ENCODE data around the gene CRIP3.

Gene CRIP3

DNA sequence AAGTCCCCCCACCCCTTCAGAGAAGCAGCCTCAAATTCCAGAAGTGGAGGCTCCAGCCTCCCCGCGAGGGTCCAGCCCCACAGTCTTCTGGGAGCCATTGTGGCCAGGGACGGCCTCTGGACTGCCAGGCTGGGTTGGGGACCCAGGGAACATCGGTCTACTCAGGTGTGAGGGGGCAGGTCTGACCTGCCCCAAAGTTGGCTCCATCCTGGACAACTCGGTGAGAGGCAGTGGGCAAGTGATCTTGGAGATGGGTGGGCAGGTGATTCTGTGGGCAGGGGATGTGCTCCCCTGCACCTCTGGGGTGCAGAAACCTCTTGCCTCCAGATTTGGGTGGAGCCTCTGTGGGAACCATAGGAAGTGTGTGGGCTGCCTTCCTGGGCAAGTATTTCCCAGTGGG lies 22.8 kb downstream of the CRIP3 start:
- H3K79me2 ChIP-seq (ENCODE audit: insufficient read depth, low read length) = no peaks in the 10 kb centered on the region
- H2AFZ ChIP-seq (ENCODE audit: low read depth, low read length, severe bottlenecking) = no peak overlapping the region
- no peaks in the 10 kb centered on the region for H3F3A ChIP-seq (ENCODE audit: insufficient read depth)
- H3K9me2 ChIP-seq (replicated peaks; ENCODE audit: insufficient read depth, low read length) = no peaks in the 10 kb centered on the region
- no peak overlapping the region for H3K27ac ChIP-seq (ENCODE audit: low read depth, low read length)
- no peaks in the 10 kb centered on the region for H4K20me1 ChIP-seq (ENCODE audit: low read depth, low read length)
- H3K9ac ChIP-seq (ENCODE audit: low read length) = no peak overlapping the region
- no peaks in the 10 kb centered on the region for H3K9me3 ChIP-seq (ENCODE audit: insufficient read depth, low read length)
- TF ChIP-seq, protein P1, sequence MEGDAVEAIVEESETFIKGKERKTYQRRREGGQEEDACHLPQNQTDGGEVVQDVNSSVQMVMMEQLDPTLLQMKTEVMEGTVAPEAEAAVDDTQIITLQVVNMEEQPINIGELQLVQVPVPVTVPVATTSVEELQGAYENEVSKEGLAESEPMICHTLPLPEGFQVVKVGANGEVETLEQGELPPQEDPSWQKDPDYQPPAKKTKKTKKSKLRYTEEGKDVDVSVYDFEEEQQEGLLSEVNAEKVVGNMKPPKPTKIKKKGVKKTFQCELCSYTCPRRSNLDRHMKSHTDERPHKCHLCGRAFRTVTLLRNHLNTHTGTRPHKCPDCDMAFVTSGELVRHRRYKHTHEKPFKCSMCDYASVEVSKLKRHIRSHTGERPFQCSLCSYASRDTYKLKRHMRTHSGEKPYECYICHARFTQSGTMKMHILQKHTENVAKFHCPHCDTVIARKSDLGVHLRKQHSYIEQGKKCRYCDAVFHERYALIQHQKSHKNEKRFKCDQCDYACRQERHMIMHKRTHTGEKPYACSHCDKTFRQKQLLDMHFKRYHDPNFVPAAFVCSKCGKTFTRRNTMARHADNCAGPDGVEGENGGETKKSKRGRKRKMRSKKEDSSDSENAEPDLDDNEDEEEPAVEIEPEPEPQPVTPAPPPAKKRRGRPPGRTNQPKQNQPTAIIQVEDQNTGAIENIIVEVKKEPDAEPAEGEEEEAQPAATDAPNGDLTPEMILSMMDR (IDR thresholded peaks at IDR 0.05; ENCODE audit: insufficient read depth, low read length, poor library complexity, severe bottlenecking) = no peak
- TF ChIP-seq EZH2phosphoT487 (conservative IDR thresholded peaks at IDR 0.05; ENCODE audit: low read length) = no peak
- H3K36me3 ChIP-seq (ENCODE audit: low read length) = no peaks in the 10 kb centered on the region
- no peak overlapping the region for H3K4me2 ChIP-seq (ENCODE audit: low read depth, low read length, poor library complexity, severe bottlenecking)
- H3K27me3 ChIP-seq (ENCODE audit: low read length) = no peaks in the 10 kb centered on the region
- H3K4me3 ChIP-seq (ENCODE audit: insufficient read depth, low read length, poor library complexity, severe bottlenecking) = no peak overlapping the region

- H3K27ac ChIP-seq (ENCODE audit: low read depth, low read length) = no peak overlapping the region
- H3K79me2 ChIP-seq (ENCODE audit: insufficient read depth, low read length) = no peaks in the 10 kb centered on the region
- no peaks in the 10 kb centered on the region for H3K9me3 ChIP-seq (ENCODE audit: insufficient read depth, low read length)
- H2AFZ ChIP-seq (ENCODE audit: low read depth, low read length, severe bottlenecking) = no peak overlapping the region
- no peaks in the 10 kb centered on the region for H4K20me1 ChIP-seq (ENCODE audit: low read depth, low read length)
- no peaks in the 10 kb centered on the region for H3K9me2 ChIP-seq (replicated peaks; ENCODE audit: insufficient read depth, low read length)
- no peak overlapping the region for H3K9ac ChIP-seq (ENCODE audit: low read length)
- H3K4me2 ChIP-seq (ENCODE audit: low read depth, low read length, poor library complexity, severe bottlenecking) = no peak overlapping the region
- TF ChIP-seq, protein P1 (IDR thresholded peaks at IDR 0.05; ENCODE audit: insufficient read depth, low read length, poor library complexity, severe bottlenecking) = no peak
- no peak for TF ChIP-seq EZH2phosphoT487 (conservative IDR thresholded peaks at IDR 0.05; ENCODE audit: low read length)
- H3K36me3 ChIP-seq (ENCODE audit: low read length) = no peaks in the 10 kb centered on the region
- no peak overlapping the region for H3K4me3 ChIP-seq (ENCODE audit: insufficient read depth, low read length, poor library complexity, severe bottlenecking)
- no peaks in the 10 kb centered on the region for H3F3A ChIP-seq (ENCODE audit: insufficient read depth)
- no peaks in the 10 kb centered on the region for H3K27me3 ChIP-seq (ENCODE audit: low read length)
These were observed 23.4 kb downstream of the CRIP3 start for GRCh38 chr6:43284991-43285781.

GRCh38 chr6:43283905-43284304 lies 24.7 kb downstream of the CRIP3 start:
- TF ChIP-seq, protein P1 (IDR thresholded peaks at IDR 0.05; ENCODE audit: insufficient read depth, low read length, poor library complexity, severe bottlenecking) = no peak
- no peak for TF ChIP-seq EZH2phosphoT487 (conservative IDR thresholded peaks at IDR 0.05; ENCODE audit: low read length)
- no peak overlapping the region for H3K4me2 ChIP-seq (ENCODE audit: low read depth, low read length, poor library complexity, severe bottlenecking)
- no peak overlapping the region for H3K4me3 ChIP-seq (ENCODE audit: insufficient read depth, low read length, poor library complexity, severe bottlenecking)
- no peaks in the 10 kb centered on the region for H3K9me2 ChIP-seq (replicated peaks; ENCODE audit: insufficient read depth, low read length)
- H2AFZ ChIP-seq (ENCODE audit: low read depth, low read length, severe bottlenecking) = no peak overlapping the region
- H3K36me3 ChIP-seq (ENCODE audit: low read length) = no peaks in the 10 kb centered on the region
- no peaks in the 10 kb centered on the region for H3K27me3 ChIP-seq (ENCODE audit: low read length)
- no peak overlapping the region for H3K27ac ChIP-seq (ENCODE audit: low read depth, low read length)
- H3K9me3 ChIP-seq (ENCODE audit: insufficient read depth, low read length) = no peaks in the 10 kb centered on the region
- H3K79me2 ChIP-seq (ENCODE audit: insufficient read depth, low read length) = no peaks in the 10 kb centered on the region
- no peak overlapping the region for H3K9ac ChIP-seq (ENCODE audit: low read length)
- H3F3A ChIP-seq (ENCODE audit: insufficient read depth) = no peaks in the 10 kb centered on the region
- no peaks in the 10 kb centered on the region for H4K20me1 ChIP-seq (ENCODE audit: low read depth, low read length)

Data from SU-DHL-6 (cell line).